ENCODE measurements around the gene ACTR3C. TPM values are rescaled to one million over a fixed set of nuclear protein-coding genes. Genes with fewer than 3 reads are reported as not detected.

ACTR3C gene
- total and polyA plus RNA-seq, 10 of the 15 experiments (the other 5 are each of a cell fraction or from before 2014, with no cell fraction given), result 2.0 to 10.2 (median 6.3) TPM

- no peak for TF ChIP-seq ZBTB33 (IDR thresholded peaks at IDR 0.05)
- TF ChIP-seq, protein P1, sequence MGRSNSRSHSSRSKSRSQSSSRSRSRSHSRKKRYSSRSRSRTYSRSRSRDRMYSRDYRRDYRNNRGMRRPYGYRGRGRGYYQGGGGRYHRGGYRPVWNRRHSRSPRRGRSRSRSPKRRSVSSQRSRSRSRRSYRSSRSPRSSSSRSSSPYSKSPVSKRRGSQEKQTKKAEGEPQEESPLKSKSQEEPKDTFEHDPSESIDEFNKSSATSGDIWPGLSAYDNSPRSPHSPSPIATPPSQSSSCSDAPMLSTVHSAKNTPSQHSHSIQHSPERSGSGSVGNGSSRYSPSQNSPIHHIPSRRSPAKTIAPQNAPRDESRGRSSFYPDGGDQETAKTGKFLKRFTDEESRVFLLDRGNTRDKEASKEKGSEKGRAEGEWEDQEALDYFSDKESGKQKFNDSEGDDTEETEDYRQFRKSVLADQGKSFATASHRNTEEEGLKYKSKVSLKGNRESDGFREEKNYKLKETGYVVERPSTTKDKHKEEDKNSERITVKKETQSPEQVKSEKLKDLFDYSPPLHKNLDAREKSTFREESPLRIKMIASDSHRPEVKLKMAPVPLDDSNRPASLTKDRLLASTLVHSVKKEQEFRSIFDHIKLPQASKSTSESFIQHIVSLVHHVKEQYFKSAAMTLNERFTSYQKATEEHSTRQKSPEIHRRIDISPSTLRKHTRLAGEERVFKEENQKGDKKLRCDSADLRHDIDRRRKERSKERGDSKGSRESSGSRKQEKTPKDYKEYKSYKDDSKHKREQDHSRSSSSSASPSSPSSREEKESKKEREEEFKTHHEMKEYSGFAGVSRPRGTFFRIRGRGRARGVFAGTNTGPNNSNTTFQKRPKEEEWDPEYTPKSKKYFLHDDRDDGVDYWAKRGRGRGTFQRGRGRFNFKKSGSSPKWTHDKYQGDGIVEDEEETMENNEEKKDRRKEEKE (IDR thresholded peaks at IDR 0.05), result no peak
Observed at GRCh38 chr7:150332852-150333635, 9.7 kb upstream of the ACTR3C start (continued).

GRCh38 chr7:150330211-150330885 lies 7.0 kb upstream of the ACTR3C start:
- RAD21 ChIA-PET (ENCODE audit: unreplicated experiment), result no interaction called here
- CTCF ChIA-PET, result interaction anchor here (0.8 to 1.2 kb wide), 2 partner anchors 19 to 91 kb away, joined by 3 read pairs; no protein-coding TSS in a partner anchor
- Histone ChIP-seq H3K9ac (ENCODE audit: control insufficient read depth, insufficient read depth, low read length) (no peak overlapping the region), H3K4me1 (ENCODE audit: control insufficient read depth, insufficient read depth, low read length) (no peaks in the 10 kb centered on the region), H3K36me3 (ENCODE audit: control insufficient read depth in 2 of 2, insufficient read depth in 2 of 2, low read length in 1 of 2) (peaks cover 6 to 20% of the 10 kb centered on the region in 2 experiments), H3K79me2 (ENCODE audit: control insufficient read depth, insufficient read depth, low read length) (peaks cover under 1% of the 10 kb centered on the region), H3K9me3 (replicated peaks; ENCODE audit: control insufficient read depth, insufficient read depth, low read length) (no peaks in the 10 kb centered on the region), H3K4me3 (no peak overlapping the region), H4K20me1 (ENCODE audit: control insufficient read depth, insufficient read depth) (no peaks in the 10 kb centered on the region), H2AFZ (ENCODE audit: control insufficient read depth, low read depth, low read length) (no peak overlapping the region), H3K27me3 (replicated peaks in 1 of 2; ENCODE audit: control insufficient read depth in 2 of 2, insufficient read depth in 2 of 2, low read length in 1 of 2) (no peaks in the 10 kb centered on the region), H3K27ac (ENCODE audit: control insufficient read depth, insufficient read depth) (no peak overlapping the region), H3K4me2 (ENCODE audit: control insufficient read depth, insufficient read depth) (no peak overlapping the region)
- TF ChIP-seq NFXL1 (IDR thresholded peaks at IDR 0.05; ENCODE audit: borderline replicate concordance) (no peak), POLR2A (IDR thresholded peaks at IDR 0.05; ENCODE audit: low read depth, low read length) (peak; percentile 9; the same call in 1 of the 2 replicates)
- in situ Hi-C loops (cut with MboI) (no loop called here), intact Hi-C loops (cut with micrococcal nuclease; ENCODE audit: unreplicated experiment) (no loop called here)
- WGBS (ENCODE audit: insufficient coverage, insufficient replicate concordance, low lambda C conversion rate, missing lambda C conversion rate), result 89% methylated on average over 19 of the region's 19 CpGs
- DNase-seq (ENCODE audit: low read depth, low spot score) (no peak), ATAC-seq (no peak), FAIRE-seq (no peak)
- POLR2A ChIA-PET, result interaction anchor here (1.3 kb wide), 1 partner anchor 47 kb away, joined by 3 read pairs; no protein-coding TSS in a partner anchor
- BruUV-seq (replicated peaks), result no TSS peak
- SMC1A ChIA-PET (ENCODE audit: uncharacterized antibody, unreplicated experiment), result interaction anchor here (1.2 kb wide), 1 partner anchor 13 kb away, joined by 4 read pairs; no protein-coding TSS in a partner anchor
